Endothelial cell (in vitro differentiated cells): ENCODE measurements around the gene TBC1D22A. TPM values are rescaled to one million over a fixed set of nuclear protein-coding genes. Genes with fewer than 3 reads are reported as not detected.

ENCODE experiments used
- DNase-seq: peaks from one replicate; pipeline ENCODE4 v3.0.0; 2021; ENCODE audit warnings: low spot score
- H3K27ac Mint-ChIP-seq: one replicate; pipeline ENCODE4 v1.8.0; 2021; ENCODE audit warnings: mixed read lengths, inconsistent platforms; ENCODE audit not compliant: unreplicated experiment
- H3K27me3 Mint-ChIP-seq: one replicate; pipeline ENCODE4 v1.8.0; 2021; ENCODE audit warnings: mild to moderate bottlenecking, moderate library complexity, mixed read lengths, inconsistent platforms; ENCODE audit not compliant: unreplicated experiment
- H3K36me3 Mint-ChIP-seq: one replicate; pipeline ENCODE4 v1.8.0; 2021; ENCODE audit warnings: mild to moderate bottlenecking, low read depth, mixed read lengths, inconsistent platforms; ENCODE audit not compliant: unreplicated experiment
- H3K4me1 Mint-ChIP-seq: one replicate; pipeline ENCODE4 v1.8.0; 2021; ENCODE audit warnings: mild to moderate bottlenecking, mixed read lengths, inconsistent platforms; ENCODE audit not compliant: unreplicated experiment
- H3K4me3 Mint-ChIP-seq: one replicate; pipeline ENCODE4 v1.8.0; 2021; ENCODE audit warnings: mild to moderate bottlenecking, mixed read lengths, inconsistent platforms; ENCODE audit not compliant: unreplicated experiment
- H3K9me3 Mint-ChIP-seq: one replicate; pipeline ENCODE4 v1.8.0; 2021; ENCODE audit warnings: mixed read lengths, inconsistent platforms; ENCODE audit not compliant: unreplicated experiment
- CTCF ChIP-seq: fragments of 200-600 bp; sonication (generic); IDR thresholded peaks from one replicate; pipeline ENCODE4 v1.5.0; 2021; ENCODE audit warnings: antibody characterized with exemption; ENCODE audit not compliant: unreplicated experiment
- total RNA-seq: library from RNA; stranded (reverse); fragmentation: NEBNext Ultra II Directional; extraction: Animal tissue kit (Norgen Biotek cat#: 25700); gene quantifications from one replicate; pipeline ENCODE4 v1.2.1, GENCODE V29; 2021; ENCODE audit not compliant: unreplicated experiment

The TBC1D22A gene
- total RNA-seq, 1 donor from 2014 or later = 25.3 TPM

DNA sequence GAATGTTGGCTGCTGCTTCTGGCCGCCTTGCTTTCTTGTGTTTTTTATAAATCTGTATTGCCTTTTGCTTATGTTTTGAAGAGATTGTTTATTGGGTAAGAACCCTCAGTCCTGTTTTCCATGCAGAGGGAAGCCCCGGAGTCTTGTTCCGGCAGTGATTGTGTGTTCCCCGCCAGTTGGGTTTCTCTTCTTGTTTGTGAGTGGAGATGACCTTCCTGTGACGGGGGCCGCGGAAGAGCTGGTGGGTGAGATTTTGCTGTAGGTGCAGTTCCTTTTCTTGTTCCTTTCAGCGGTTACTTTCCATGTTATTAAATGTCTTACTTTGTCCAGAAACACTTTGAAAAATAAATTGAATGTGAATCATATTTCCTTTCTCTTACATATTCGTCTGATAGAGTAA lies 8.3 kb downstream of the TBC1D22A start:
- H3K4me1 Mint-ChIP-seq = peaks cover under 1% of the 10 kb centered on the region
- peaks cover 15% of the 10 kb centered on the region for H3K36me3 Mint-ChIP-seq
- no peak for TF ChIP-seq CTCF
- no peak overlapping the region for H3K4me3 Mint-ChIP-seq
- peak overlapping the region; percentile 71 for H3K27ac Mint-ChIP-seq
- H3K27me3 Mint-ChIP-seq = peaks cover 2% of the 10 kb centered on the region
- no peak for DNase-seq
- no peaks in the 10 kb centered on the region for H3K9me3 Mint-ChIP-seq

DNA sequence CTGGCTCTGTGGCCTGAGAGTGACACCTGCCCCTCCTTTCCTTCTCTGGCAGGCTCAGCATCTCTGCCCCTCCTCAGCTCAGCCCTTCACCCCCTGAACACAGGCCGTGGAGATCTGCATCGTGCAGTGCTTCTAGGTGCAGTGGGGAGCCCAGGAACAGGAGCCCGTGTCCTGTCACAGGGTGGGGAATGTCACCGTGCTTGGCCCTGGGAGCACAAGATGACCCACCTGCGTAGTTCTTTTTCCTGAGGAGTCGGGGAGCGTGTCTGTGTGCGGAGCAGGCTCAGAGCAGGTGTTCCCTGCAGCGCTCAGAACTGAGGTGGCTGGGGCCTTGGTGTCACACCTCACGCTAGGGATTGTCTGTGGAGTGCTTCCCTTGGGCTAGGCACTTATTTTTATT lies 10.6 kb downstream of the TBC1D22A start:
- TF ChIP-seq CTCF = no peak
- Mint-ChIP-seq H3K9me3 (no peaks in the 10 kb centered on the region), H3K27me3 (peaks cover 7% of the 10 kb centered on the region), H3K27ac (no peak overlapping the region), H3K36me3 (peaks cover 6% of the 10 kb centered on the region), H3K4me3 (no peak overlapping the region), H3K4me1 (peaks cover 17% of the 10 kb centered on the region)
- DNase-seq = no peak

DNA sequence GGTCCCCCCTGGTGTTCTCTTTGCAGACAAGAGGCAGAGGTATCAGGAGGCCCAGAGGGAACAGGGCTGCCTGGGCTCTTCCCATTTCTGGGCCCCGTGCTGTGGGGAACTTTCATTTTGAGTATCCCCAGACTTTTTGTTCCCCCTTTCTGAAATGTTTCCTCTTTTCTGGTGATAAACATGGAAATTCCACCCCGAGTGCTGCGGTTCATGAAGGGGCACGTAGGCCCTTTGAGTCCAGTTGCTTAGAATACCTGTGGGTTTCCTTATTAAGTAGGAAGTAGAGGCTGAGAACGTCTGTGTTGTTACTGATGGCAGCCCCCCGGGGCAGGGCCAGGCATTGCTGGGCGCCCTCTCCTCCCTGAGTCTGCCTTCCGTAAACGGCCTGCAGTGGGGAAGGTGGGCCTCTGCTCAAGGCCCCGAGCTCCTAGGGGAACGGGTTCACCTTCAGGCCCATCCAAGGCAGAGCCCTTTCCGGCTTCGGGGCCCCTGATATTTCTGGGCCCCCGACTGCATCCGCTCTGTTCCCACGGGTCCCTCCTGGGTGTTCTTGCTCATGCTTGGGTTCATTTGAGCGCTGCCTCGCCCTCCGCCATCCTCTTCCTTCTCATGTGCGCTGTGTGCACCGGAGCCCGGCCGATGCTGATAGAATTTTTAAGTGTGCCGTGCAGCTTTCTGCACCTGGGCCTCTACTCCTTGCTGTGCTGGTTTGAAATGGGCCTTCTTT lies 12.0 kb downstream of the TBC1D22A start:
- Mint-ChIP-seq H3K27ac (no peak overlapping the region), H3K27me3 (peaks cover 4% of the 10 kb centered on the region), H3K4me3 (no peak overlapping the region), H3K4me1 (peaks cover 17% of the 10 kb centered on the region), H3K36me3 (peaks cover 6% of the 10 kb centered on the region), H3K9me3 (no peaks in the 10 kb centered on the region)
- TF ChIP-seq CTCF = no peak
- no peak for DNase-seq

DNA sequence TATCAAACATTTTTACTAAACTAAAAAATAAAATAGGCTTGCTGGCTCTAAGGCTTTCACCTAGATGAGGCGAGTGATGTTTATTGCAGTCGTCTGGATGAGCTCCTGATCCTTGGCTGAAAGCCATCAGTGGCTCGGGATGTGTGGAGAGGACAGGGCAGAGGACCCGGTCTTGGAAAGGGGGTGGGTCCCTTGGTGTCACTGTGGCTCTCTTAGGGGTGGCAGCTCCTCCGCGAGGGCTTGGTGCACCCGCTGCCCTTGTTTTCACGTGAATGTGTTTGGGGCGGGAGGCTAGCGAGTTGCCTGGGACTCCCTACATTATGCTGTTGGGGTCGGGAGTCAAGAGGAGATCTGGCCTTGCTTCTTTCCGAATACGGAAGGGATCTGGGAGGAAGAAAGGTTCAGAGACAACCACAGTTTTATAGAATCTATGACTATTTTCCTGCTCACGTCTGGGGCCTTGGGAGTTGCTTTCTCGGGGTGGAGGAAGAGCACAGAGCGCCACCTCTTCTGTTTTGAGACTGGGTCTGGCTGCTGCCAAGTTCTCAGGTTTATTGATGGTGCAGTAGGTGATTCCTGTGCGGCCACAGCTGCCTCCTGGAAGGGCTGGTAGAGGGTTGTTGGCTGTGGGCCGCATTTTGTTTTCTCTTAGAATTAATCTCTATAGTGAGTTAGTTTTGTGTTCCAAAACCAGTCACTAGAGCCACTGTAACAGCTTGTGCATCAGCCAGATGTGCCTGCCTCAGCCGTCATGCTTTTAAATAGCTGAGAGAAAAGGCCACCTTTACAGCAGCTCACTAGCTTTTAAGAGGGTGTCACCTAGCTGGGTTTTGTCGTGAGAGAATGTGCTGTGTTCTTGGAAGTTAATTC lies 12.8 kb downstream of the TBC1D22A start:
- DNase-seq = no peak
- Mint-ChIP-seq H3K27me3 (peaks cover 4% of the 10 kb centered on the region), H3K27ac (no peak overlapping the region), H3K4me1 (peaks cover 17% of the 10 kb centered on the region), H3K4me3 (no peak overlapping the region), H3K9me3 (no peaks in the 10 kb centered on the region), H3K36me3 (peaks cover 6% of the 10 kb centered on the region)
- TF ChIP-seq CTCF = no peak
